Esophagus squamous epithelium (tissue), 4 donors: Measurements from ENCODE around the gene STK38.

Source experiments
- POLR2A ChIP-seq, 4 donors: fragments of 450-650 bp; IDR thresholded peaks; one replicate each; pipeline ENCODE4 v1.6.1; 2017; ENCODE audit warnings: antibody characterized with exemption in 4 of 4, mild to moderate bottlenecking in 4 of 4, moderate library complexity in 3 of 4
- TF ChIP-seq, protein P1 (sequence below), 6 experiments: fragments of 450-650 bp in 4 of 6; fragments of 200-600 bp in 2 of 6; sonication (generic) in 2 of 6; IDR thresholded peaks; one replicate each; pipeline ENCODE4 v1.5.1; 2016 to 2019; ENCODE audit warnings: antibody characterized with exemption in 6 of 6, mild to moderate bottlenecking in 4 of 6, moderate library complexity in 4 of 6

DNA sequence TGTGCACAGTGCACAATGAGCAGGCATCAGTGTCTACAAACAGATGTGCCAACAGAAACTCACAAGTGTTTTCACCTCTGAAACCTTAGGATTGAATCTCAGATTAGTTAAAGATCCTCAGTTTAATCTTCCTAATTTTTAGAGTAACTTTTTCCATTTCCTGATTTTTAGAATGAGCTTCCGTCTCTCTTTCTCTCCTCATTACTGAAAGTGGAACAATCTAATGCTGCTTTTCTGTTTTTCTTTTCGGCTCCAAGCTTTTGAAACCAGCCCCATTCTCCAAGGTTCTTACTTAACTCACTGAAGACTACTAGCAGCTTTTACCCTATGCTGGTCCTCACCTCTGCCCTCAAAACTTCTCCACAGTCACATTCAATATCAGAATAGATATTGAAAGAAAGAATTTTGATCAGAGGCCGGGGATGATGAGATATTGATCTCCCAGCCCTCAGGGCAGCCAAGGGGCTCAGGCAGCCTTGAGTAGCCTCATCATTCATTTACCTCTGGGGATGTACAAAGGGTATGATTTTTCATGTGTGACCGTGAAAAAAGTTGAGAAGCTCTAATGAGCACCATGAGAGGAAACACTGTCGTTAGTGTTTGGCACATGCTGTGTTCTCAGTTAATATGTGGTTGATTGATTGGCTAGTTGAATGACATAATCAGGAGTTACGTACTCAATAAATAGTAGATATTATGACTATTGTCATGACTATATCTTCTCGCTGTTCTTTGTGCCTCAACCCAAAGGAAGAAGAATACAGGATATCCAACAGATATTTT, 11.9 kb upstream of the STK38 start:
- TF ChIP-seq, protein P1, sequence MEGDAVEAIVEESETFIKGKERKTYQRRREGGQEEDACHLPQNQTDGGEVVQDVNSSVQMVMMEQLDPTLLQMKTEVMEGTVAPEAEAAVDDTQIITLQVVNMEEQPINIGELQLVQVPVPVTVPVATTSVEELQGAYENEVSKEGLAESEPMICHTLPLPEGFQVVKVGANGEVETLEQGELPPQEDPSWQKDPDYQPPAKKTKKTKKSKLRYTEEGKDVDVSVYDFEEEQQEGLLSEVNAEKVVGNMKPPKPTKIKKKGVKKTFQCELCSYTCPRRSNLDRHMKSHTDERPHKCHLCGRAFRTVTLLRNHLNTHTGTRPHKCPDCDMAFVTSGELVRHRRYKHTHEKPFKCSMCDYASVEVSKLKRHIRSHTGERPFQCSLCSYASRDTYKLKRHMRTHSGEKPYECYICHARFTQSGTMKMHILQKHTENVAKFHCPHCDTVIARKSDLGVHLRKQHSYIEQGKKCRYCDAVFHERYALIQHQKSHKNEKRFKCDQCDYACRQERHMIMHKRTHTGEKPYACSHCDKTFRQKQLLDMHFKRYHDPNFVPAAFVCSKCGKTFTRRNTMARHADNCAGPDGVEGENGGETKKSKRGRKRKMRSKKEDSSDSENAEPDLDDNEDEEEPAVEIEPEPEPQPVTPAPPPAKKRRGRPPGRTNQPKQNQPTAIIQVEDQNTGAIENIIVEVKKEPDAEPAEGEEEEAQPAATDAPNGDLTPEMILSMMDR (IDR thresholded peaks at IDR 0.05): no peak
- TF ChIP-seq POLR2A (IDR thresholded peaks at IDR 0.05): no peak
